HG02678 (cell line): ENCODE data around the gene OR1K1.

ENCODE experiments used
- ATAC-seq: cut with Tn5 transposase; IDR thresholded peaks from one replicate; pipeline ENCODE4 v1.9.1; 2021; ENCODE audit warnings: mild to moderate bottlenecking, moderate library complexity; ENCODE audit not compliant: unreplicated experiment

Gene OR1K1

GRCh38 chr9:122848256-122848943, 48.5 kb downstream of the OR1K1 start:
- ATAC-seq: no peak
